HEK293 (cell line): Measurements from ENCODE around the gene RBM20.
A peak's percentile ranks its signal among the peaks of the same experiment; 100 is the strongest.

Experiments used
- CTCF ChIA-PET: fragments of 350-600 bp; formaldehyde crosslinking; extraction: SDS; loops from one replicate; lab custom pipeline; 2021; ENCODE audit warnings: antibody characterized with exemption; lab: Yijun Ruan, JAX
- POLR2A ChIA-PET: fragments of 300-600 bp; formaldehyde crosslinking; extraction: SDS; loops from one replicate; lab custom pipeline; 2020; ENCODE audit warnings: antibody characterized with exemption, inconsistent platforms; lab: Yijun Ruan, JAX
- H3K27ac ChIP-seq: fragments of 200-500 bp; sonication (Bioruptor generic); 2 replicates; pipeline ENCODE4 v1.5.1; 2014; ENCODE audit warnings: low read depth, low read length, control low read depth, inconsistent platforms; ENCODE audit errors: extremely low read depth
- H3K36me3 ChIP-seq, 2 experiments: fragments of 200-500 bp in 1 of 2; sonication (Bioruptor generic) in 1 of 2; 1 replicate in 1 of 2; 2 replicates in 1 of 2; pipeline ENCODE4 v1.5.1; 2014 to 2017; ENCODE audit warnings: inconsistent platforms in 2 of 2, low read length in 2 of 2; ENCODE audit not compliant: control insufficient read depth in 2 of 2, insufficient read depth in 1 of 2
- H3K4me1 ChIP-seq: fragments of 200-500 bp; sonication (Bioruptor generic); 2 replicates; pipeline ENCODE4 v1.5.1; 2014; ENCODE audit warnings: mild to moderate bottlenecking, low read length, inconsistent platforms; ENCODE audit not compliant: control insufficient read depth, insufficient read depth
- H3K4me3 ChIP-seq: 2 replicates; pipeline ENCODE4 v1.5.1; 2011; ENCODE audit warnings: low read depth, mild to moderate bottlenecking, control low read depth, low read length, moderate library complexity
- H3K9me3 ChIP-seq: fragments of 200-500 bp; sonication (Bioruptor generic); 2 replicates; pipeline ENCODE4 v1.5.1; 2014; ENCODE audit warnings: low read depth, low read length, inconsistent platforms; ENCODE audit not compliant: control insufficient read depth, insufficient read depth
- ATF2 ChIP-seq: fragments of 450-650 bp; formaldehyde crosslinking; IDR thresholded peaks from 2 replicates; pipeline ENCODE4 v1.5.1; 2016; ENCODE audit warnings: missing biosample characterization, missing genetic modification characterization, low read depth
- ZBTB11 ChIP-seq: fragments of 450-650 bp; formaldehyde crosslinking; conservative IDR thresholded peaks from 2 replicates; pipeline ENCODE4 v1.5.1; 2016; ENCODE audit warnings: low read depth, missing biosample characterization, missing genetic modification characterization
- ZFHX2 ChIP-seq: fragments of 450-650 bp; formaldehyde crosslinking; conservative IDR thresholded peaks from 2 replicates; pipeline ENCODE4 v1.5.1; 2016; ENCODE audit warnings: missing biosample characterization, missing genetic modification characterization
- ZNF114 ChIP-seq: fragments of 450-650 bp; formaldehyde crosslinking; IDR thresholded peaks from 2 replicates; pipeline ENCODE4 v1.5.0; 2017; ENCODE audit warnings: missing biosample characterization, missing genetic modification characterization
- ZNF155 ChIP-seq: fragments of 450-650 bp; formaldehyde crosslinking; IDR thresholded peaks from 2 replicates; pipeline ENCODE4 v1.5.1; 2016; ENCODE audit warnings: missing biosample characterization, missing genetic modification characterization
- ZNF202 ChIP-seq: fragments of 450-650 bp; formaldehyde crosslinking; IDR thresholded peaks from 2 replicates; pipeline ENCODE4 v1.5.1; 2016; ENCODE audit warnings: missing biosample characterization, missing genetic modification characterization, borderline replicate concordance
- ZNF274 ChIP-seq, 2 experiments: fragments of 200-500 bp in 1 of 2; fragments of 450-650 bp in 1 of 2; sonication (Bioruptor generic) in 1 of 2; formaldehyde crosslinking in 1 of 2; IDR thresholded peaks; 2 replicates each; pipeline versions ENCODE4 v1.5.1 to v1.6.1; 2014 to 2016; ENCODE audit warnings: borderline replicate concordance in 1 of 2, inconsistent platforms in 1 of 2, low read length in 1 of 2, missing biosample characterization in 1 of 2, missing genetic modification characterization in 1 of 2
- ZNF280C ChIP-seq: fragments of 450-650 bp; formaldehyde crosslinking; IDR thresholded peaks from 2 replicates; pipeline ENCODE4 v1.5.1; 2016; ENCODE audit warnings: missing biosample characterization, missing genetic modification characterization
- ZNF37A ChIP-seq: fragments of 450-650 bp; IDR thresholded peaks from 2 replicates; pipeline ENCODE4 v1.5.1; 2018; ENCODE audit warnings: missing biosample characterization, missing genetic modification characterization
- ZNF548 ChIP-seq: fragments of 450-650 bp; formaldehyde crosslinking; IDR thresholded peaks from 2 replicates; pipeline ENCODE4 v1.5.1; 2016; ENCODE audit warnings: missing biosample characterization, missing genetic modification characterization
- ZNF549 ChIP-seq: fragments of 450-650 bp; IDR thresholded peaks from 2 replicates; pipeline ENCODE4 v1.5.1; 2018; ENCODE audit warnings: missing biosample characterization, missing genetic modification characterization, mild to moderate bottlenecking, inconsistent platforms, moderate library complexity
- ZNF560 ChIP-seq: fragments of 450-650 bp; formaldehyde crosslinking; IDR thresholded peaks from 2 replicates; pipeline ENCODE4 v1.5.1; 2017; ENCODE audit warnings: missing biosample characterization, missing genetic modification characterization, borderline replicate concordance
- ZNF701 ChIP-seq: fragments of 450-650 bp; formaldehyde crosslinking; IDR thresholded peaks from 2 replicates; pipeline ENCODE4 v1.5.1; 2016; ENCODE audit warnings: missing biosample characterization, missing genetic modification characterization
- ZNF837 ChIP-seq: fragments of 450-650 bp; formaldehyde crosslinking; IDR thresholded peaks from 2 replicates; pipeline ENCODE4 v1.5.1; 2016; ENCODE audit warnings: missing biosample characterization, missing genetic modification characterization
- ZSCAN5A ChIP-seq: fragments of 450-650 bp; formaldehyde crosslinking; IDR thresholded peaks from 2 replicates; pipeline ENCODE4 v1.5.1; 2016; ENCODE audit warnings: missing biosample characterization, missing genetic modification characterization

Gene RBM20

GRCh38 chr10:110782616-110783015 lies 138.5 kb downstream of the RBM20 start:
- CTCF ChIA-PET, result interaction anchor here (0.6 to 1.4 kb wide), 3 partner anchors 9 to 147 kb away, joined by 3 to 5 read pairs (median 3); no protein-coding TSS in a partner anchor
- Histone ChIP-seq H3K9me3 (no peaks in the 10 kb centered on the region), H3K4me3 (no peak overlapping the region), H3K27ac (no peak overlapping the region), H3K36me3 (peaks cover 3 to 10% of the 10 kb centered on the region in 2 experiments; a peak in 2 of 3 replicates), H3K4me1 (peaks cover 4% of the 10 kb centered on the region; the same call in 1 of the 2 replicates)
- POLR2A ChIA-PET, result no interaction called here
- TF ChIP-seq ZBTB11 (tag by site-specific recombination), result no peak
- TF ChIP-seq ZNF701 (tag by site-specific recombination), result no peak
- TF ChIP-seq ZNF202, result no peak
- no peak for TF ChIP-seq ZNF274 (IDR thresholded peaks at IDR 0.05; ENCODE audit: low read length)
- no peak for TF ChIP-seq ZNF274 (tag by site-specific recombination; IDR thresholded peaks at IDR 0.05; ENCODE audit: borderline replicate concordance)
- no peak for TF ChIP-seq ZNF549 (tag by site-specific recombination)
- no peak for TF ChIP-seq ZNF837 (tag by site-specific recombination)

- H3K36me3 ChIP-seq, result peaks cover 3 to 10% of the 10 kb centered on the region in 2 experiments; a peak in 2 of 3 replicates
- CTCF ChIA-PET, result interaction anchor here (1.4 kb wide), 1 partner anchor 38 kb away, joined by 3 read pairs; no protein-coding TSS in a partner anchor
- no peak overlapping the region for H3K4me3 ChIP-seq
- H3K4me1 ChIP-seq, result peaks cover 4% of the 10 kb centered on the region; the same call in 1 of the 2 replicates
- POLR2A ChIA-PET, result no interaction called here
- TF ChIP-seq ZSCAN5A, result no peak
- 0 out of 2 replicates have a peak, but pooled peaks have one; percentile 25 for TF ChIP-seq ZFHX2 (tag by site-specific recombination)
- no peaks in the 10 kb centered on the region for H3K9me3 ChIP-seq
- no peak overlapping the region for H3K27ac ChIP-seq
These were observed 139.5 kb downstream of the RBM20 start for GRCh38 chr10:110783509-110784107.

GRCh38 chr10:110784198-110784597 lies 140.1 kb downstream of the RBM20 start:
- Histone ChIP-seq H3K36me3 (peaks cover 3 to 10% of the 10 kb centered on the region in 2 experiments; a peak in 2 of 3 replicates), H3K9me3 (no peaks in the 10 kb centered on the region), H3K4me1 (peaks cover 4% of the 10 kb centered on the region; the same call in 1 of the 2 replicates), H3K27ac (no peak overlapping the region), H3K4me3 (no peak overlapping the region)
- CTCF ChIA-PET, result no interaction called here
- POLR2A ChIA-PET, result no interaction called here
- TF ChIP-seq ZNF114 (tag by site-specific recombination) (no peak), ZNF37A (tag by site-specific recombination) (no peak), ZNF548 (no peak), ZNF155 (tag by site-specific recombination) (no peak), ATF2 (tag by site-specific recombination) (no peak), ZNF280C (tag by site-specific recombination) (no peak), ZNF560 (no peak), ZBTB11 (tag by site-specific recombination) (no peak)
